ENCODE measurements around the gene SETD5.
A peak's percentile ranks its signal among the peaks of the same experiment; 100 is the strongest.

The SETD5 gene, protein sequence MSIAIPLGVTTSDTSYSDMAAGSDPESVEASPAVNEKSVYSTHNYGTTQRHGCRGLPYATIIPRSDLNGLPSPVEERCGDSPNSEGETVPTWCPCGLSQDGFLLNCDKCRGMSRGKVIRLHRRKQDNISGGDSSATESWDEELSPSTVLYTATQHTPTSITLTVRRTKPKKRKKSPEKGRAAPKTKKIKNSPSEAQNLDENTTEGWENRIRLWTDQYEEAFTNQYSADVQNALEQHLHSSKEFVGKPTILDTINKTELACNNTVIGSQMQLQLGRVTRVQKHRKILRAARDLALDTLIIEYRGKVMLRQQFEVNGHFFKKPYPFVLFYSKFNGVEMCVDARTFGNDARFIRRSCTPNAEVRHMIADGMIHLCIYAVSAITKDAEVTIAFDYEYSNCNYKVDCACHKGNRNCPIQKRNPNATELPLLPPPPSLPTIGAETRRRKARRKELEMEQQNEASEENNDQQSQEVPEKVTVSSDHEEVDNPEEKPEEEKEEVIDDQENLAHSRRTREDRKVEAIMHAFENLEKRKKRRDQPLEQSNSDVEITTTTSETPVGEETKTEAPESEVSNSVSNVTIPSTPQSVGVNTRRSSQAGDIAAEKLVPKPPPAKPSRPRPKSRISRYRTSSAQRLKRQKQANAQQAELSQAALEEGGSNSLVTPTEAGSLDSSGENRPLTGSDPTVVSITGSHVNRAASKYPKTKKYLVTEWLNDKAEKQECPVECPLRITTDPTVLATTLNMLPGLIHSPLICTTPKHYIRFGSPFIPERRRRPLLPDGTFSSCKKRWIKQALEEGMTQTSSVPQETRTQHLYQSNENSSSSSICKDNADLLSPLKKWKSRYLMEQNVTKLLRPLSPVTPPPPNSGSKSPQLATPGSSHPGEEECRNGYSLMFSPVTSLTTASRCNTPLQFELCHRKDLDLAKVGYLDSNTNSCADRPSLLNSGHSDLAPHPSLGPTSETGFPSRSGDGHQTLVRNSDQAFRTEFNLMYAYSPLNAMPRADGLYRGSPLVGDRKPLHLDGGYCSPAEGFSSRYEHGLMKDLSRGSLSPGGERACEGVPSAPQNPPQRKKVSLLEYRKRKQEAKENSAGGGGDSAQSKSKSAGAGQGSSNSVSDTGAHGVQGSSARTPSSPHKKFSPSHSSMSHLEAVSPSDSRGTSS (N-terminal part only)

DNA sequence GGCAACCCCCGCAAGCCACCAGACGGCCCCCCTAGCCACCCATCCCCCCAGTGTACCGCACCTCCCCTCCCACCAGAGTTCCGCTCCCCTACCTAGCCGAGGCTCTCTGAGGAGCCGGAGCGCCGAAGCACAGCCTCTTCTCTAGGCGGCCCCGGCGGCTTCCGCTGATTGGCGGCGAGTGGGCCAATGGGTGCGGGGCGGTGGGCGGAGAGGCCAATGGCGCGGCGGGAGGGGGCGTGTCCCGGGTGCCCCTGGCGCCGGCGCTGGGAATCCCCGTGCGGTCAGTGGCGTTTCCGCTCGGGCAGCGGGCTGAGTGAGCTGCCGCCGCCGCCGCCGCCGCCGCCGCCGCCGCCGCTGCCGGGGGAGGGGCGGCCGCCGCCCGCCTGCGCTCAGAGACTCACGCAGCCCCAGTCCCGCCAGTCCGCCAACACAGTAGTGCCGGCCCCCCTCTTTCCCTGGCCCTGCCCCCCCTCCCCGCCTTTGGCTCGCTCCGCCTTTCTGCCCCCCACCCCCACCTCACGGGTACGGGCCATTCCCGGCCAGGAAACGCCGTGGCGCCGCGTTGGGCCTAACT lies at the start of gene SETD5:
Gene SETD5, plus strand, starts transcription at position 284 of the 574 bp plus-strand sequence. CDS start 31,324 bp downstream, outside the sequence.
- peak; percentile 99 for DNase-seq (ENCODE audit: low read depth)

DNA sequence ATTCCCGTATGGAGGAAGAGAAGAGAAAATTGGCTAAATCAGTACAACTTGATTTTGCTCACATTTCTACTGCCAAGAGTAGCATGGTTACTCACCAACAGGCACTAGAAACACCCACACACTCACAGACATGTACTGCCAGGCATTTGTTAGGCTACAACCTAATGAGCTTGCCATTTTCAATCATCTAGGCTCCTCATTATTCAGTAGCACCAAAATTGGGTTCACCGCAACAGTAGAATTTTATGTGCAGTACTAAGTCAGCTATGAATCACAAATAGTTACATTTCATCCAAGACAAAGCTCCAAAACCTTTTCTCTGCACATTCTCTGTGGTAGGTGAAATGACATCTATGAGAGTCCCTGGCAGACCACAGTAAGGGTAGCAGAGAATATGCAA lies 49.5 kb upstream of the SETD5 start:
- DNase-seq (ENCODE audit: low read depth): no peak

DNA sequence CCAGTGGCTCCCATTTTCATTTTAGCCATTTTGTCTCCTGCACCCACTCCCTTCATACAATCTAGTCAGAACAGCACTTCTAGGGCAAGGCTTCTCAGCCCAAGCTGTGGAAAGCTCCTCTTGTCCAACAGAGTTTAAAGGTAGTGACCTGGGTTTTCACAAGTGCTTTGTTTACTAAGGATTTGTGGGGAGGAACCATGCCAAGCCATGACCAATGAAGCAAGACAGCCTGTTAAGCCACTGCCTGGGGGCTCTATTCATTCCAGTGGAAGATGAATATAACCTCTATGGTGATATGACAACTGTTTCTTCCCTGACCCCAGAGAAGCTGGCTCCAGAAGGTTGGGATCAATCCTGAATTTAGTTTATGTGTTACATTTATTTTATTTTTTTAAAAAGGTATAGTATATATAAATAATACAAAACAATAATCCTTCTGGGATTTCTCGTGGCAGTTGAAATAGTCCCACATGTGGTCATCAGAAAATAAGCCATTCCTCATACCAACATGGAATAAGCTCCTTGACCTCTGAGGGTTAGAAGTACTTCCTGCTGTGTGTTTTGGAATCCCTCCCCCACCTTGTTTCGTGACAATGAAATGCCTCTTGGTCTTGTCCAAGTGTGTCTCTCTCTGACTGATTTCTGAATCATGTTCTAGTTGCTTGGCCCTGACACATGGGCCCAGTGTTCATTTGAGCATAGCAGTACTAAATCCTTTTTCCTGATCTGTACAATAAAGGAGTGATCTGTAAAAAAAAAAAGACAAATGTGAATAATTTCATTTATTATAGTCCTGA lies 47.9 kb upstream of the SETD5 start:
- no peak for DNase-seq (ENCODE audit: low read depth)

DNA sequence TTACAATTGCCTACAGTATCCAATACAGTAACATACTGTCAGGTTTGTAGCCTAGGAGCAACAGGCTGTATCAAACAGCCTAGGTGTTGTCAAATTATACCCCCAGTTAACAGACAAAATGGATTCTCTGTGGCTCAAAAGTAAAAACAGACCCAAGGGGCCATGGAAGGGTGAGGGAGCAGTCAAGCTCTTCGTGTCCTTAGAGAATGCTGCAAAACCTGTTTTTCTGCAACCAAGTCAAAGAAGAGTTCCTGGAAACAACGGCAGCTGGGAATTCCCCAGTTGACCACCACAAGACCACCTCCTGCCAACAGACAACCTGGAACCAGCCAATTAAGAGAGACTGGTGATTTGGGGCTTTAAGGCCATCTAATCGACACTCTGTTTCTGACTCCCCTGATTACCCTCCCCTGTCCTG lies 45.7 kb upstream of the SETD5 start:
- DNase-seq (ENCODE audit: low read depth): no peak

DNA sequence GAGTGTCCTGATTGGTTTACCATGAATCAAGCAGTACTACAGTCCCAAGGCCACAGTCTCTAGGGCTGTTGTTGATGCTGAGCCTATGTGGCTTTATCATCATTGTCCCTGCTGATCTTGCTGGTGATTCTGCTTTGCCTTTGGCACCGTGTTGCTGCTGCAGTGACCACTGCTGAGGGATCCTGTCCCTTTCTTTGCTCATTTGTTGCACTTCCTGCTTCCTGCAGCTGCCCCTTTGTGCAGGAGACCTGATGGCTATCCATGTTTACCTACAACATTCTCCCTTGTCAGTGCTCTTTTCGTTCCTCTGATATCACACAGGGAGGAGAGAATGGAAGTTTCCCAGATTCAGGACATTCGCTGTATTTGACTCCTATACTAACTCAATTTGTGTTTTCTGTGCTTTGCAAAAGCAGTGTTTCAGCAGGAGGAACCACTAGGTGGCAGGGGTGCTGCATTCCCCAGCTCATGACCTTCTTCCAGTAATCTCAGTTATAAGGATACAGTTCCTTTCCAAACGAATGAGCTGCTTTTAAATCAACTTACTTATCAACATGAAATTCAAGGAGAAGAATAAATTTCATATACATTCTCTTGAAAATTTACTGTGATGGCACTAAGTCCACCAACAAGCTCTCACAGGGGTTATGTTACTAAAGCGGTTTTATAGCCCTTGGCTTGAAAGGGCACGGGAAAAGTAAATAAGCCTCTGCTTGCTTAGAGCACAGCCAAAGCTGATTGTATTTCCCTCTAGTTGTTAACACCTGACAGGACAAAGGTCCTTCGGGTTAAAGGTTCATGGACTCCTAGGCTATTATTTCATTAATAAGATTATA lies 44.3 kb upstream of the SETD5 start:
- peak; percentile 22 for DNase-seq (ENCODE audit: low read depth)

DNA sequence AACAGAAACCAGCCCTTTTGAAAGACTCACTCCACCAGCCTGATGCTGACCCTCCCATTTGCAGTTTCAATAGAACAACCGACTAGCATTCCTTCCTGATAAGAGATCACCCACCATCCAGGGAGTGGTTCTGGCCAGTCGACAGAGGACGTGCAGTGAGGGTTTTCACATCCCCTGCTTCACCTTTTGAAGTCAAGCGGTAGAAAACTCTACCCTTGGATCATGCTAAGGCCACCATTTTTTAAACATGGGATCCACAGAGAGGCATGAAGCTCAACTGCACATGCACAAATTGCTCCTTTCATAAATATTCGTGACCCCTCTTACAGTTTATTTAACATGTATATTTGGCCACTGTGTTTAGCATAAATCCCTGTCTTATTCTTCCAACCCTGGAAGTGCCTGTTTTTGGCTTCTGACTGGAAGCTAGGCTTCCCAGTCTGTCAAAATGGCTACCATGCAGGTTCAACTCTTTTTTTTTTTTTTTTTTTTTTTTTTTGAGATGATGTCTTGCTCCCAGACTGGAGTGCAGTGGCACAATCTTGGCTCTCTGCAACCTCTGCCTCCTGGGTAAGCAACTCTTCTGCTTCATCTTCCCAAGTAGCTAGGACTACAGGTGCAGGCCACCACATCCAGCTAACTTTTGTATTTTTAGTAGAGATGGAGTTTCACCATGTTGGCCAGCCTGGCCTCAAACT lies 35.6 kb upstream of the SETD5 start:
- DNase-seq (ENCODE audit: low read depth): no peak

DNA sequence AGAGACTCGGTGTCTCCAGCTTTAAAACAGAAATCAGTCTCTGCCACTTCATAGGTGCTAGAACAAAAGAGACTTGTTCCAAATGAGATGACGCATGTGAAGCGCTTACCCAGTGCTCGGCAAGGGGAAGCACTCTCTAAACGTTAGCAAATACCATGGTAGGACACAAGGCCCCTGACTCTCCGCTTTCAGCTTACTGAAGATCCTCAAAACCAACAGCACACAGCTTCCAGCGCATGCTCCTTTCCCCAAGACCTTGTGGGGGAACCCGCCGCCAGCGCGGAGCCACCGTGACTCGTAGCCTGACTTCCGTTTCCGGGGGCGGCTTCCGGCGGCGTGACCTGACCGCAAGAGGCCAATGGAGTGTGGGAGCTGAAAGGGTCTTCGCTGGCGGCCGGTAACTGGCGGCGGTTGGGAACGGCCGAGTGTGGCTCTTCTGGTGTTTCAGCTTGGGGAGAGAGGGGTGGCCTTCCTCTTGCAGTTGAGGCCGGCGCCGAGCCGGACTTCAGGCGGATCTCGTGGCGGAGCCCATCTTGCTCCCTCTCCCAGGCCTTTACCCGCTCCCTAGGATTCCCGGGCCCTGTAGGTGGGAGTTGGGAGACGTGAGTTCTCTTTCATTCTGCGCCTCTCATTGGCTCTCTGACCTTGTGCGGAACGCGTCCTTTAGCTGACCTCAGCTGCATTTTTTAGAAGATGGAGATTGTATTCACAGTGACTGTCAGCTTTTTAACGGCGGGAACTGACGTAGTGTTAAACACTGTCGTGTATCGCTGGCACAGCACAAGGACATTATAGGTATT lies 34.5 kb upstream of the SETD5 start, which contains the start of gene THUMPD3:
Gene THUMPD3, plus strand, starts transcription at position 324 of the 800 bp plus-strand sequence. CDS start 2,015 bp downstream, outside the sequence.
- DNase-seq (ENCODE audit: low read depth): peak; percentile 86

DNA sequence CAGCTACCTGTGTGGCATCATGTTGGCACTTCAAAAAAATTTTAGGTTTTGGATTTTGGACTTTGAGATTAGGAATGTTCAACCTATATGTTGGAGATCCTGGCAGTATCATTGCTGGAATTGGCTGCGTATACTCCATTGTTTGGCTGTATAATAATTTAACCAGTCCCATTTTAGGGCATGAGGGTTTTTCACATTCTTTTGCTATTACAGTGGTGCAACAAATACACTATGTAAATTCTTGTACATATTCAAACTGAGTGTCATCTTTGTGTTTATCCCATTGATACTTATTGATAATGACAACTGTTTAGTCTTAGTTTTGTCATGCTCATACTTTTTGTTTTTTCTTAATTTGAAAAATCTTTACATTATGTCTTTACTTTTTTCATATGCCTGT lies 27.9 kb upstream of the SETD5 start:
- no peak for DNase-seq (ENCODE audit: low read depth)

DNA sequence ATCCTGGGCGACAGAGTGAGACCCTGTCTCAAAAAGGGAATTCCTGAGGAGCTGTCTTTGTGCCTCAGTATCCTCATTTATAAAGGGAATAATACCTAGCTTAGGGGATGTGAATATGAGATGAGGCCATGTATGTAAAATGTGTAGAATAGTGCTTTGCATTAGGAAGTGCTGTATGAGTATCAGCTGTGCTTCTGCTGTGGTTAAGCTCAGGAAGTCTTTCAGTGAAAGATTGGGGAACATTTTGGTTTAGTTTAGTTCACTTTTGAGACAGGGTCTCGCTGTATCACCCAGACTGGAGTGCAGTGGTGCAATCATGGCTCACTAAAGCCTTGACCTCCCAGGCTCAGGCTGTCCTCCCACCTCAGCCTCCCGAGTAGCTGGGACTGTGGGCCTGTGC lies 23.9 kb upstream of the SETD5 start:
- no peak for DNase-seq (ENCODE audit: low read depth)

DNA sequence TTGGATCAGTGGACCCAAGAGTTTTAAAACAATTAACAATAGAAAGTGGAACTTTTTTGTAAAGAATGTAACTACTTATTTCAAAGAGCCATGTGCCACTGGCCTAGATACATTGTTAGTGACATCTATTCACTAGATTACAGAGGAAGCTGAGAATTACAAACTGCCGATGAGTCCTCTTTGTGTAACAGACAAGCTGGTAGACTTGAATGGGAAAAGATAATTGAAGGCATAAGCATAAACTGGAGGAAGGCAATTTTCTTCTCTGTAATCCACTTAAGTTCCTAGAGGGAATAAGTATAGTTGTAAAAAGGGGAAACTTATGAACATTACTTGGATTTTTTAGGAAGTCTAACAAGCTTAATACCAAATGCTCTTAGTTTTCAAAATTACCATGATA lies 19.4 kb upstream of the SETD5 start:
- DNase-seq (ENCODE audit: low read depth): no peak

DNA sequence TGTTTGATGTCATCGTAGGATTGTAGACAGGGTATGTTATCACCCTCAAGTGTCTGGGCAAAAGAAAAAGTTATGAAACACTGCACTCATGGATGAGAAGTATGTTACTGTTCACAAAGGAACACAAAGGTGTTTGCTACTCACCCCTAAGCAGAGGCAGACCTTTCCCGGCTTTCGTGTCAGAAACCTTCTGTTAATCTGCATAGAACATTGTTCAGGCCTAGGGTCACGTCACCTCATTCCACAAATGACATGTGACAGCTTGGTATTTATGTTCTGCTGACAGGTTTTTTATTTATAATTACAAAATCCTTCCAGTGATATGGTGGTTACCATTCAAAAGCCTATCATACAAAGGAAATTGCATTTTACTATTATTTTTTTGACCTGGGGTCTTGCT lies 18.1 kb upstream of the SETD5 start:
- no peak for DNase-seq (ENCODE audit: low read depth)

DNA sequence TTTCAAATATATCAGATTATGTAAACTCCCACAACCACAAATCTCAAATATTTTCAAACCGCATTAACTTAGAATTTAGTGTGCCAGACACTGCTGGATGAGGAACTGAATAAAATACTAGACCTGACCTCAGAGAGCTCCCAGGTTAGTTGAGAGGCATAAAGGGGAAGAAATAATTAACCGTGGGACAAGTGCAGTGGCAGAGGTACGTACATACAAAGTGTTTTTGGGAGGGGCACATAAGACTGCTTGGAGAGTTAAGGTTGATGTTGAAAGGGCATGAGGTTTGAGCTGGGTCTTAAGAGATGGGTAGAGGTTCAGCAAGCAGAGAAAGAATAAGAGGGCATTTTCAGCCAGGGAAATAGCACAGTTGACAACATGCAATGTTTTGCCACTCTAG lies 17.4 kb upstream of the SETD5 start:
- DNase-seq (ENCODE audit: low read depth): no peak

DNA sequence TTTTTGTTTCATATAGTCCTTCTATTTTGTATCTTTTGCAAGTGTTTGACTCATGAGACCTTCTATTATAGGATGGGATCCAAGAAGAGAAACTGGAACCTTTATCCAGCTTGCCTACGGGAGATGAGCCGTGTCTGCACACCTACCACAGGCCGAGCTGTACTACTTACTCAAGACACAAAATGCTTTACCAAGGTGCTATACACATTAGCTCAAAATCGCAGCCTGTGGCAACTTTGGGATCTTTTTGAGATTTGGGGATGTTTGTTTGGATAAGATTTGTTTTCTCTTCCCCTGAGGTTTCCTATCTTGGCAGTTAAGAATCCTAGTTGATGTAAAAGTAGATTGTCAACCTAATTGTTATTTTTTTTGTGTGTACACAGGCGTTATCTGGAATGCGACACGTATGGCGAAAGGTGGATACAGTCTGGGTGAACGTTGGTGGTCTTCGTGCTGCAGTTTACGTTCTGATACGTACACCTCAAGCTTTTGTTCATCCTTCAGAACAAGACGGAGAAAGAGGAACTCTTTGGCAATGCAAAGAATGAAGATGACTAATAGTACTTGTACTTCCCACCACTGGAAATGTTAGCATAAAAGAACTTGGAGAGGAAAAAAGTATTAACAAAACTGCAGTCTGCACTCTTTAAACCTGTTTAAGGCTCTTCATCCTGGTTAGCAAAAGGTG lies 13.1 kb upstream of the SETD5 start:
- no peak for DNase-seq (ENCODE audit: low read depth)

DNA sequence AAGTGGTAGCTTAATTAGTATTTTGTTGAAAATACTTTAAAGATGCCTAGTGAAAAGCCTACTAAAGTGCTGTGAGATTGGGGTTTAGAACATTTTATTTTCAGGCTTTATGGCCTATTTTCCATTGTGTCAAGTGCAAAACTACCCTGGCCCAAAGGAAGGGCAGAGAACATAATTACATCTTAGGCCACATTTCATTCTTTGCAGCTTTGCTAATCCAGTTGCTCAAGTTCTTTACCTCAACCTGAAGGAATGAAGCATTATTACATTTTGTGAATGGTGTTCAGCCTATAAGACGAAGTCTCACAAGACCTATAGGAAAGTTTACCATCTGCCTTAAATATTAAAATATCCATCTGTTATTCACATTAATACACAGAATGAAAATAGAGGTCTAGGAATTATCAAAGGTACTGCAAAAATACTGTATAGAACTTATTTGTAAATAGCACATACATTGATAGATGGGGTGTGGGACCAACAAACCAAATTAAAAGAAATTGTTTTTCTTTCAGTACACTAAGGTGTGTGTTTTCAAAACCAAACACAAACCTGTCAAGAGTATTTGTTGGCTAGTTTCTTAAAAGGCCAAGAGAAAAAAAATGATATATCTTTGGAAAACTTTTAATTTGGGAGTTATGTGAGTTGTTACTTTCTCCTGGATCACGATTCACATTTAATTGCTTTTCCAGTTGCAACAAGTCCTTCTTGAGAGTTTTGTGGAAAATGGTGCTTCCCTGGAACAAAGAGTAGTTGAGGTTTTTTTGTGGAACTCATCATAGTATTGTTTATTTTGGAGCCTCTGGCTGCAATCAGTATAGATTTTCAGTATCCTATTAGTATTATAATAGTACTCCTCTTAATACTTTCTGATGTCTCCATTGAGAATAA lies 12.0 kb upstream of the SETD5 start:
- no peak for DNase-seq (ENCODE audit: low read depth)

DNA sequence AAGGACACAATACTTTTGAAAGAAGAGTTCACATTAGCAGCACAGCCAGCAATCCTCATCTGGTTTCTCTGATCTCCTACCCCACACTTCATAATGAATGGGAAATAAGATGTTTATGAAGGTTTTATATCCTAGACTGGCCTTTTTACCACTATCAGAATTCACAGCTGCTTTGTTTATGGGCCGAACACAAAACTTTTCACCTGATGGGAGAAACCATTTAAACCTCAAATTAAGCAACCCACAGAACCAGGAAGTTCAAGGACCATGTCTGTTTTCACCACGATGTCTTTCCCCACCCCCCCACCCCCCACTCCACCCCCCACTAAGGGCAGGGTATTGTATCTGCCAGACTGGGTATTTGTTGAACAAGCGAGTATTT lies 11.3 kb upstream of the SETD5 start:
- no peak for DNase-seq (ENCODE audit: low read depth)

DNA sequence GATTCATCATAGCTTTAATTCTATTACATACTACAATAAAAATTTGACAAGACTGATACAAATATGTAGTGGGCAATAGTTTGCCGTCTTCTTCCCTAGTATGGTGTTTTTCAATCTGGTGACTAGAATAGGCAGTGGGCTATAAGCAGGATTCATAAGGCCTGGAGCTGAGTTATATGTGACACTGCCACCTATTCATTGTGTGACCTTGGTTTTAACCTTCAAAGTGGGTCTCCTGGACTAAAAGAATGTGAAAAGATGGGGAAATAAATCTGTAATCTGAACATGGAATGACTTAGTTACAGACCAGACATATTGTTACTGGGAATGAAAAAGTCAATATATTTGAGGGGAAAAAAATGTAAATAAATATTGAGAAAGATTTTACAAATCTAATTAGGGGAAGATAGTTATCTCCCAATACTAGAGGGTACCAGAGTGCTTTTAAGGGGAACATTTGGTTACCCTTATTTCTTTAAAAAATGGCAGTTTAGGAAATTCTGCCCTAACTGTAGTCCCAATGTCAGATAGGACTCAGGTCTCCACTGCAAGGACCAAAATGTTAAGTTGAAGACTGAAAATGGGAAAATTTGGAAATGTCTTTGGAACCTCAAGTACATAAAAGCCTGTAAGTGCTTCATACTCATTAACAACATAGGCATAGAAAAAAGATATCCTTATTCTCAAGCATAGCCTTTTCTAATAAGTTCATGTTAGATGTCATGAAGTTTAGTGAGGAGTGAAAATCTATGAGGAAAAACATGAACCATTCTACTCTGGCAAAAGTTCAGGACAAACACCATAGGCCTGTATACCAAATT lies 10.7 kb upstream of the SETD5 start:
- DNase-seq (ENCODE audit: low read depth): no peak
